DND-41 (cell line): Measurements from ENCODE around the gene SLC25A21.
"Not testable (repeated sequence)": the region's sequence is repeated elsewhere in the genome, so short reads cannot be mapped to it uniquely, and the experiment has no call there.

ENCODE experiments used
- ATAC-seq: fragments of 200-7000 bp; cut with Tn5 transposase; 3 replicates; pipeline ENCODE4 v1.9.1; 2021; ENCODE audit warnings: low read depth; ENCODE audit not compliant: insufficient read depth
- DNase-seq: peaks from one replicate; pipeline ENCODE4 v3.0.0-alpha.2; 2020
- H2AFZ ChIP-seq: 2 replicates; pipeline ENCODE4 v1.6.0; 2012; ENCODE audit warnings: low read depth, low read length
- H3K27ac ChIP-seq: 2 replicates; pipeline ENCODE4 v1.5.1; 2012; ENCODE audit warnings: low read length, inconsistent platforms
- H3K27me3 ChIP-seq: fragments of 200-600 bp; sonication (generic); 2 replicates; pipeline ENCODE4 v1.6.0; 2012; ENCODE audit warnings: low read length, mild to moderate bottlenecking, inconsistent platforms; ENCODE audit not compliant: insufficient read depth, poor library complexity
- H3K36me3 ChIP-seq: 2 replicates; pipeline ENCODE4 v1.5.1; 2012; ENCODE audit warnings: low read length, inconsistent platforms; ENCODE audit not compliant: insufficient read depth
- H3K4me1 ChIP-seq: 2 replicates; pipeline ENCODE4 v1.5.1; 2012; ENCODE audit warnings: mild to moderate bottlenecking, low read length; ENCODE audit not compliant: insufficient read depth
- H3K4me2 ChIP-seq: 2 replicates; pipeline ENCODE4 v1.6.0; 2012; ENCODE audit warnings: mild to moderate bottlenecking, moderate library complexity, low read length, inconsistent platforms; ENCODE audit not compliant: insufficient read depth
- H3K4me3 ChIP-seq, 2 experiments: fragments of 200-600 bp in 1 of 2; shearing (Covaris generic) in 1 of 2; 2 replicates each; pipeline ENCODE4 v1.5.1; 2012 to 2016; ENCODE audit warnings: inconsistent platforms in 2 of 2, low read length in 2 of 2, mild to moderate bottlenecking in 2 of 2, low read depth in 1 of 2, moderate library complexity in 1 of 2
- H3K79me2 ChIP-seq: 2 replicates; pipeline ENCODE4 v1.6.0; 2012; ENCODE audit warnings: low read length, inconsistent platforms; ENCODE audit not compliant: insufficient read depth
- H3K9ac ChIP-seq: 2 replicates; pipeline ENCODE4 v1.6.0; 2012; ENCODE audit warnings: low read depth, mild to moderate bottlenecking, inconsistent platforms, low read length, moderate library complexity
- H3K9me3 ChIP-seq: 2 replicates; pipeline ENCODE4 v1.5.1; 2012; ENCODE audit warnings: low read length, moderate library complexity, mild to moderate bottlenecking, inconsistent platforms; ENCODE audit not compliant: insufficient read depth, severe bottlenecking
- H4K20me1 ChIP-seq: 2 replicates; pipeline ENCODE4 v1.6.0; 2012; ENCODE audit warnings: low read length; ENCODE audit not compliant: insufficient read depth
- CTCF ChIP-seq: IDR thresholded peaks from 2 replicates; pipeline ENCODE4 v1.5.1; 2012; ENCODE audit warnings: borderline replicate concordance, low read length, moderate library complexity, mild to moderate bottlenecking; ENCODE audit not compliant: poor library complexity, severe bottlenecking; ENCODE audit errors: extremely low read depth
- EZH2 ChIP-seq: IDR thresholded peaks from 3 replicates; pipeline ENCODE4 v1.6.1; 2012; ENCODE audit warnings: borderline replicate concordance, low read depth, mild to moderate bottlenecking, moderate library complexity, low read length, inconsistent platforms; ENCODE audit not compliant: severe bottlenecking

SLC25A21 gene

DNA sequence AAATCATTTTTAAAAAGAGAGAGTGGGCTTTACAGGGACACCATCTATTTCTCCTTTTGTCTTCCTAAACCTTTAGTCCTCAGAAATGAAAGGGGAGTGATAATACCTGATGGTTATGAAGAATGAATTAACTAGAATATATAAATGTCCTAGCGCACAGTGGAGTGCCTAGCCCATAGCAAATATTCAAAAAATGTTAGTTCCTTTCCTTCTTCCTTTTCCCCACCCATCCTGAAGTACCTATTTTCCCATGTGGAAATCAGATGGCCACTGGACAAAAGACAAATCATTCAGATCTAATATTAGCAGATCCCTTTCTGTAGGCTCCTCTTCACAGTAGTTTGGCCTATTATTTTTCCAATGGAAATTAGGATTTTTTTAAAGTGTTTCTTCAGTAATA, 90.0 kb downstream of the SLC25A21 start:
- no peak for TF ChIP-seq EZH2
- TF ChIP-seq CTCF = no peak
- H3K27ac ChIP-seq = no peak overlapping the region
- H3K9ac ChIP-seq = no peak overlapping the region
- no peak for ATAC-seq
- no peak overlapping the region for H2AFZ ChIP-seq
- no peak overlapping the region for H3K4me2 ChIP-seq
- no peaks in the 10 kb centered on the region for H3K79me2 ChIP-seq
- H3K4me1 ChIP-seq = no peaks in the 10 kb centered on the region
- no peaks in the 10 kb centered on the region for H4K20me1 ChIP-seq
- no peaks in the 10 kb centered on the region for H3K9me3 ChIP-seq
- DNase-seq = no peak
- no peaks in the 10 kb centered on the region for H3K36me3 ChIP-seq
- no peaks in the 10 kb centered on the region for H3K27me3 ChIP-seq
- H3K4me3 ChIP-seq = no peak overlapping the region

- DNase-seq (no peak), ATAC-seq (no peak)
- Histone ChIP-seq H3K9me3 (no peaks in the 10 kb centered on the region), H3K27me3 (no peaks in the 10 kb centered on the region), H3K27ac (no peak overlapping the region), H3K4me1 (no peaks in the 10 kb centered on the region), H3K9ac (no peak overlapping the region), H4K20me1 (no peaks in the 10 kb centered on the region), H3K4me2 (no peak overlapping the region), H2AFZ (no peak overlapping the region), H3K36me3 (no peaks in the 10 kb centered on the region), H3K79me2 (no peaks in the 10 kb centered on the region), H3K4me3 (no peak overlapping the region)
- TF ChIP-seq CTCF (no peak), EZH2 (no peak)
These were observed 90.5 kb downstream of the SLC25A21 start for GRCh38 chr14:37081856-37082255.

DNA sequence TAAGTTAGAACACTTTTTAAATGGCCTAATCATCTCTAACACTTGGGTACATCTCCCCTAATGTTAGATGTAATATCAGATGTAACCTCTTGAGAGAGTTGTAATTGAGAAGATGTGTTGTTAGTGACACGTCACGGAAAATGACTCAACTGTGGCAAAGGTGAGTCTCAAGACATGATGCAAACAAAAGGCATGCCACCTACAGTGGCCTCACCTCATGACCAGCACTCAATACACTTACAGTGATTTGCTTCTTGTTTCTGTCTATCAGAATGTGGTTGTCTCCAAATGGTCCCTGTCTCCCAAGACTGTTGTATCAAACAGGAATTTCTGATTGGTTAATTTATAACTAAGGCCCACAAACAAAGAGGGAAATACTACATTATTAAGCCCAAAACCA, 91.2 kb downstream of the SLC25A21 start:
- H3K4me2 ChIP-seq = no peak overlapping the region
- H3K79me2 ChIP-seq = no peaks in the 10 kb centered on the region
- H3K9me3 ChIP-seq = no peaks in the 10 kb centered on the region
- H4K20me1 ChIP-seq = no peaks in the 10 kb centered on the region
- no peak overlapping the region for H2AFZ ChIP-seq
- H3K4me3 ChIP-seq = no peak overlapping the region
- no peaks in the 10 kb centered on the region for H3K4me1 ChIP-seq
- no peaks in the 10 kb centered on the region for H3K27me3 ChIP-seq
- no peak overlapping the region for H3K9ac ChIP-seq
- no peak overlapping the region for H3K27ac ChIP-seq
- no peak for ATAC-seq
- H3K36me3 ChIP-seq = no peaks in the 10 kb centered on the region
- no peak for DNase-seq
- TF ChIP-seq CTCF = no peak
- TF ChIP-seq EZH2 = no peak

GRCh38 chr14:37078131-37078530, 94.3 kb downstream of the SLC25A21 start:
- Histone ChIP-seq H3K4me3 (no peak overlapping the region), H3K9me3 (no peaks in the 10 kb centered on the region), H3K27me3 (no peaks in the 10 kb centered on the region), H3K79me2 (no peaks in the 10 kb centered on the region), H3K9ac (no peak overlapping the region), H4K20me1 (no peaks in the 10 kb centered on the region), H2AFZ (no peak overlapping the region), H3K36me3 (no peaks in the 10 kb centered on the region), H3K27ac (no peak overlapping the region), H3K4me2 (no peak overlapping the region), H3K4me1 (no peaks in the 10 kb centered on the region)
- TF ChIP-seq EZH2 (no peak), CTCF (no peak)
- ATAC-seq = no peak
- no peak for DNase-seq

GRCh38 chr14:37074320-37074719, 98.1 kb downstream of the SLC25A21 start:
- H2AFZ ChIP-seq, H3K9ac ChIP-seq, H4K20me1 ChIP-seq, H3K4me2 ChIP-seq, H3K27me3 ChIP-seq, H3K9me3 ChIP-seq, H3K79me2 ChIP-seq, H3K27ac ChIP-seq, H3K4me1 ChIP-seq, DNase-seq, H3K36me3 ChIP-seq, H3K4me3 ChIP-seq, ATAC-seq: not testable (repeated sequence)
